GM20431 (cell line): ENCODE data around the gene COG7.
"Not testable (repeated sequence)": the region's sequence is repeated elsewhere in the genome, so short reads cannot be mapped to it uniquely, and the experiment has no call there.

Experiments
- in situ Hi-C: fragments of 300-500 bp; cut with MseI, MboI; formaldehyde crosslinking; loops from one replicate; pipeline ENCODE4 v1.15.0; 2020; ENCODE audit warnings: low sequenced_read_pairs; ENCODE audit not compliant: unreplicated experiment

COG7 gene

GRCh38 chr16:23452572-23453337 is at the start of gene COG7:
Gene COG7, minus strand, starts transcription at chr16:23453189. Its CDS starts 195 bp downstream, at chr16:23452994.
- in situ Hi-C loops = no loop called here

GRCh38 chr16:23502466-23502865 is 49.5 kb upstream of the COG7 start:
- in situ Hi-C loops = no loop called here

- in situ Hi-C loops = no loop called here
Observed at GRCh38 chr16:23501291-23501690, 48.3 kb upstream of the COG7 start.

GRCh38 chr16:23500862-23501225 is 47.9 kb upstream of the COG7 start:
- in situ Hi-C loops = no loop called here

GRCh38 chr16:23500212-23500861 is 47.3 kb upstream of the COG7 start:
- in situ Hi-C loops = no loop called here

- in situ Hi-C loops = no loop called here
Observed at GRCh38 chr16:23499801-23500200, 46.8 kb upstream of the COG7 start.

GRCh38 chr16:23498863-23499262 is 45.9 kb upstream of the COG7 start:
- in situ Hi-C loops = no loop called here

GRCh38 chr16:23497543-23497868 is 44.5 kb upstream of the COG7 start:
- in situ Hi-C loops = no loop called here

GRCh38 chr16:23496821-23497542 is 44.0 kb upstream of the COG7 start:
- in situ Hi-C loops = no loop called here

GRCh38 chr16:23495671-23496070 is 42.7 kb upstream of the COG7 start:
- in situ Hi-C loops = no loop called here

GRCh38 chr16:23494188-23494587 is 41.2 kb upstream of the COG7 start:
- in situ Hi-C loops = no loop called here

GRCh38 chr16:23491490-23492391 is 38.8 kb upstream of the COG7 start:
- in situ Hi-C loops = no loop called here

- in situ Hi-C loops = no loop called here
Observed at GRCh38 chr16:23486480-23486879, 33.5 kb upstream of the COG7 start.

GRCh38 chr16:23485841-23486240 is 32.9 kb upstream of the COG7 start:
- in situ Hi-C loops = no loop called here

- in situ Hi-C loops = no loop called here
Observed at GRCh38 chr16:23485257-23485614, 32.2 kb upstream of the COG7 start.

- in situ Hi-C loops = no loop called here
Observed at GRCh38 chr16:23484510-23485256, 31.7 kb upstream of the COG7 start.

- in situ Hi-C loops = not testable (repeated sequence)
Observed at GRCh38 chr16:23483492-23483891, 30.5 kb upstream of the COG7 start.

GRCh38 chr16:23482778-23483177 is 29.8 kb upstream of the COG7 start:
- in situ Hi-C loops = no loop called here

- in situ Hi-C loops = no loop called here
Observed at GRCh38 chr16:23480257-23480656, 27.3 kb upstream of the COG7 start.

- in situ Hi-C loops = no loop called here
Observed at GRCh38 chr16:23479138-23479537, 26.1 kb upstream of the COG7 start.
